ENCODE measurements around the gene SEMA4C. TPM values are rescaled to one million over a fixed set of nuclear protein-coding genes. Genes with fewer than 3 reads are reported as not detected.

The SEMA4C gene
- total RNA-seq, 1 experiment from 2014 or later: 40.2 TPM

- DNase-seq (ENCODE audit: low read depth, low spot score) (no peak), ATAC-seq (no peak)
- intact Hi-C loops (cut with micrococcal nuclease; ENCODE audit: unreplicated experiment): no loop called here
- no peak overlapping the region for H3K27ac ChIP-seq (ENCODE audit: low read length)
- BruUV-seq (replicated peaks): no TSS peak
- no peak overlapping the region for H3K4me3 ChIP-seq (ENCODE audit: low read depth in 2 of 2, low read length in 2 of 2)
- no peaks in the 10 kb centered on the region for H3K27me3 ChIP-seq (ENCODE audit: control insufficient read depth, insufficient read depth, low read length)
- peaks cover 13% of the 10 kb centered on the region for H3K4me1 ChIP-seq (ENCODE audit: control insufficient read depth, insufficient read depth, low read length)
- no peaks in the 10 kb centered on the region for H3K36me3 ChIP-seq (ENCODE audit: control insufficient read depth, insufficient read depth, low read length)
- in situ Hi-C loops (cut with HindIII; ENCODE audit: low pct_unique_long_range_greater_than_20kb, low sequenced_read_pairs): no loop called here
- no peaks in the 10 kb centered on the region for H3K9me3 ChIP-seq (ENCODE audit: control insufficient read depth, insufficient read depth, low read depth, low read length)
- ChIA-PET CTCF (no interaction called here), POLR2A (no interaction called here)
- TF ChIP-seq POLR2AphosphoS5 (IDR thresholded peaks at IDR 0.05; ENCODE audit: low read depth, low read length) (no peak), SIN3A (IDR thresholded peaks at IDR 0.05; ENCODE audit: borderline replicate concordance, insufficient read depth, low read depth, low read length) (no peak), CTCF (IDR thresholded peaks at IDR 0.05) (no peak), TCF7L2 (IDR thresholded peaks at IDR 0.05; ENCODE audit: low read depth, low read length) (no peak)
- TF ChIP-seq, protein P1, sequence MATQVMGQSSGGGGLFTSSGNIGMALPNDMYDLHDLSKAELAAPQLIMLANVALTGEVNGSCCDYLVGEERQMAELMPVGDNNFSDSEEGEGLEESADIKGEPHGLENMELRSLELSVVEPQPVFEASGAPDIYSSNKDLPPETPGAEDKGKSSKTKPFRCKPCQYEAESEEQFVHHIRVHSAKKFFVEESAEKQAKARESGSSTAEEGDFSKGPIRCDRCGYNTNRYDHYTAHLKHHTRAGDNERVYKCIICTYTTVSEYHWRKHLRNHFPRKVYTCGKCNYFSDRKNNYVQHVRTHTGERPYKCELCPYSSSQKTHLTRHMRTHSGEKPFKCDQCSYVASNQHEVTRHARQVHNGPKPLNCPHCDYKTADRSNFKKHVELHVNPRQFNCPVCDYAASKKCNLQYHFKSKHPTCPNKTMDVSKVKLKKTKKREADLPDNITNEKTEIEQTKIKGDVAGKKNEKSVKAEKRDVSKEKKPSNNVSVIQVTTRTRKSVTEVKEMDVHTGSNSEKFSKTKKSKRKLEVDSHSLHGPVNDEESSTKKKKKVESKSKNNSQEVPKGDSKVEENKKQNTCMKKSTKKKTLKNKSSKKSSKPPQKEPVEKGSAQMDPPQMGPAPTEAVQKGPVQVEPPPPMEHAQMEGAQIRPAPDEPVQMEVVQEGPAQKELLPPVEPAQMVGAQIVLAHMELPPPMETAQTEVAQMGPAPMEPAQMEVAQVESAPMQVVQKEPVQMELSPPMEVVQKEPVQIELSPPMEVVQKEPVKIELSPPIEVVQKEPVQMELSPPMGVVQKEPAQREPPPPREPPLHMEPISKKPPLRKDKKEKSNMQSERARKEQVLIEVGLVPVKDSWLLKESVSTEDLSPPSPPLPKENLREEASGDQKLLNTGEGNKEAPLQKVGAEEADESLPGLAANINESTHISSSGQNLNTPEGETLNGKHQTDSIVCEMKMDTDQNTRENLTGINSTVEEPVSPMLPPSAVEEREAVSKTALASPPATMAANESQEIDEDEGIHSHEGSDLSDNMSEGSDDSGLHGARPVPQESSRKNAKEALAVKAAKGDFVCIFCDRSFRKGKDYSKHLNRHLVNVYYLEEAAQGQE (IDR thresholded peaks at IDR 0.05; ENCODE audit: insufficient read depth in 1 of 2, low read depth in 2 of 2, low read length in 1 of 2): no peak
These were observed 23.6 kb upstream of the SEMA4C start for GRCh38 chr2:96893289-96894150.

- Histone ChIP-seq H3K27ac (ENCODE audit: low read length) (no peak overlapping the region), H3K4me1 (ENCODE audit: control insufficient read depth, insufficient read depth, low read length) (peaks cover 13% of the 10 kb centered on the region), H3K27me3 (ENCODE audit: control insufficient read depth, insufficient read depth, low read length) (no peaks in the 10 kb centered on the region), H3K9me3 (ENCODE audit: control insufficient read depth, insufficient read depth, low read depth, low read length) (no peaks in the 10 kb centered on the region), H3K36me3 (ENCODE audit: control insufficient read depth, insufficient read depth, low read length) (no peaks in the 10 kb centered on the region), H3K4me3 (ENCODE audit: low read depth in 2 of 2, low read length in 2 of 2) (no peak overlapping the region)
- in situ Hi-C loops (cut with HindIII; ENCODE audit: low pct_unique_long_range_greater_than_20kb, low sequenced_read_pairs): no loop called here
- no TSS peak for BruUV-seq (replicated peaks)
- CTCF ChIA-PET: no interaction called here
- no peak for DNase-seq (ENCODE audit: low read depth, low spot score)
- no peak for ATAC-seq
- POLR2A ChIA-PET: no interaction called here
- no peak for TF ChIP-seq POLR2AphosphoS5 (IDR thresholded peaks at IDR 0.05; ENCODE audit: low read depth, low read length)
- TF ChIP-seq SIN3A (IDR thresholded peaks at IDR 0.05; ENCODE audit: borderline replicate concordance, insufficient read depth, low read depth, low read length): no peak
- no peak for TF ChIP-seq TCF7L2 (IDR thresholded peaks at IDR 0.05; ENCODE audit: low read depth, low read length)
- TF ChIP-seq CTCF (IDR thresholded peaks at IDR 0.05): no peak
- TF ChIP-seq, protein P1 (IDR thresholded peaks at IDR 0.05; ENCODE audit: insufficient read depth in 1 of 2, low read depth in 2 of 2, low read length in 1 of 2): no peak
- intact Hi-C loops (cut with micrococcal nuclease; ENCODE audit: unreplicated experiment): no loop called here
These were observed 21.9 kb upstream of the SEMA4C start for GRCh38 chr2:96891591-96892333.
